ENCODE measurements around the gene C4orf36. TPM values are rescaled to one million over a fixed set of nuclear protein-coding genes. Genes with fewer than 3 reads are reported as not detected.

C4orf36 gene
- total and polyA plus RNA-seq, 2 donors (not counting 1 experiment from before 2014, with no cell fraction given) = 0.24 TPM; not detected in 1

- ATAC-seq (ENCODE audit: low read depth) (no peak), DNase-seq (no peak)
- H3K9ac ChIP-seq (ENCODE audit: low read length) = no peak overlapping the region
- no peak overlapping the region for H3K27ac ChIP-seq (ENCODE audit: low read length in 2 of 2)
- H3K79me2 ChIP-seq (ENCODE audit: control insufficient read depth, insufficient read depth, low read length) = no peaks in the 10 kb centered on the region
- POLR2A ChIA-PET = no interaction called here
- peaks cover 4% of the 10 kb centered on the region for H3K27me3 Mint-ChIP-seq
- H3K4me3 ChIP-seq (ENCODE audit: control extremely low read depth in 1 of 5, extremely low read depth in 1 of 5, insufficient read depth in 1 of 5, low read depth in 2 of 5, low read length in 4 of 5) = no peak overlapping the region
- WGBS (ENCODE audit: insufficient coverage) = 80% methylated on average over 1 of the region's 3 CpGs
- no peaks in the 10 kb centered on the region for H3K36me3 ChIP-seq (replicated peaks in 1 of 2; ENCODE audit: control extremely low read depth in 1 of 2, control insufficient read depth in 1 of 2, extremely low read depth in 1 of 2, insufficient read depth in 2 of 2, low read length in 1 of 2)
- CTCF ChIA-PET = interaction anchor here (1.1 to 1.3 kb wide), 2 partner anchors 9 to 406 kb away, joined by 3 read pairs; partner anchors contain the start of gene C4orf36
- no peak overlapping the region for H3K27ac Mint-ChIP-seq
- intact Hi-C loops (cut with micrococcal nuclease) = no loop called here
- no peak overlapping the region for H3K4me3 Mint-ChIP-seq
- H2AFZ ChIP-seq (ENCODE audit: insufficient read depth, low read depth, low read length, poor library complexity, severe bottlenecking) = no peak overlapping the region
- no peak overlapping the region for H3K4me2 ChIP-seq (replicated peaks; ENCODE audit: low read depth, low read length, poor library complexity, severe bottlenecking)
- H3K9me3 ChIP-seq (ENCODE audit: control extremely low read depth in 1 of 3, control insufficient read depth in 2 of 3, insufficient read depth in 1 of 3, low read length in 2 of 3) = no peaks in the 10 kb centered on the region
- no peaks in the 10 kb centered on the region for H3K4me1 Mint-ChIP-seq
- peaks cover 0 to 4% (median 0%) of the 10 kb centered on the region in 4 experiments for H3K27me3 ChIP-seq (replicated peaks in 1 of 4; ENCODE audit: control extremely low read depth in 1 of 4, control insufficient read depth in 3 of 4, insufficient read depth in 4 of 4, low read length in 3 of 4)
- H3K9me3 Mint-ChIP-seq (ENCODE audit: insufficient read depth) = no peaks in the 10 kb centered on the region
- TF ChIP-seq EZH2 (IDR thresholded peaks at IDR 0.05; ENCODE audit: borderline replicate concordance, insufficient read depth, low read depth, low read length, poor library complexity, severe bottlenecking) = no peak
- TF ChIP-seq CTCF (IDR thresholded peaks at IDR 0.05) = no peak
- H3K4me1 ChIP-seq (ENCODE audit: control insufficient read depth in 2 of 2, insufficient read depth in 2 of 2, low read length in 2 of 2) = peaks cover 2 to 5% of the 10 kb centered on the region in 2 donors
- no peaks in the 10 kb centered on the region for H4K20me1 ChIP-seq (ENCODE audit: control insufficient read depth, insufficient read depth, low read length, poor library complexity, severe bottlenecking)
These were observed 9.6 kb upstream of the C4orf36 start for GRCh38 chr4:86901864-86902263.

GRCh38 chr4:86898562-86898961 lies 6.3 kb upstream of the C4orf36 start:
- POLR2A ChIA-PET = no interaction called here
- Mint-ChIP-seq H3K4me3 (no peak overlapping the region), H3K9me3 (ENCODE audit: insufficient read depth) (no peaks in the 10 kb centered on the region), H3K27ac (no peak overlapping the region), H3K4me1 (no peaks in the 10 kb centered on the region), H3K27me3 (peaks cover 3% of the 10 kb centered on the region)
- Histone ChIP-seq H3K27me3 (replicated peaks in 1 of 4; ENCODE audit: control extremely low read depth in 1 of 4, control insufficient read depth in 3 of 4, insufficient read depth in 4 of 4, low read length in 3 of 4) (peaks cover 0 to 2% (median 0%) of the 10 kb centered on the region in 4 experiments), H3K36me3 (replicated peaks in 1 of 2; ENCODE audit: control extremely low read depth in 1 of 2, control insufficient read depth in 1 of 2, extremely low read depth in 1 of 2, insufficient read depth in 2 of 2, low read length in 1 of 2) (no peaks in the 10 kb centered on the region), H3K4me1 (ENCODE audit: control insufficient read depth in 2 of 2, insufficient read depth in 2 of 2, low read length in 2 of 2) (no peaks in the 10 kb centered on the region), H3K4me3 (ENCODE audit: control extremely low read depth in 1 of 5, extremely low read depth in 1 of 5, insufficient read depth in 1 of 5, low read depth in 2 of 5, low read length in 4 of 5) (no peak overlapping the region), H3K79me2 (ENCODE audit: control insufficient read depth, insufficient read depth, low read length) (no peaks in the 10 kb centered on the region), H4K20me1 (ENCODE audit: control insufficient read depth, insufficient read depth, low read length, poor library complexity, severe bottlenecking) (no peaks in the 10 kb centered on the region), H3K4me2 (replicated peaks; ENCODE audit: low read depth, low read length, poor library complexity, severe bottlenecking) (no peak overlapping the region), H3K27ac (ENCODE audit: low read length in 2 of 2) (no peak overlapping the region), H2AFZ (ENCODE audit: insufficient read depth, low read depth, low read length, poor library complexity, severe bottlenecking) (no peak overlapping the region), H3K9ac (ENCODE audit: low read length) (no peak overlapping the region), H3K9me3 (ENCODE audit: control extremely low read depth in 1 of 3, control insufficient read depth in 2 of 3, insufficient read depth in 1 of 3, low read length in 2 of 3) (no peaks in the 10 kb centered on the region)
- CTCF ChIA-PET = interaction anchor here (3.1 kb wide), 1 partner anchor 401 kb away, joined by 11 read pairs; no protein-coding TSS in a partner anchor
- WGBS (ENCODE audit: insufficient coverage) = 80% methylated on average over 1 of the region's 4 CpGs
- intact Hi-C loops (cut with micrococcal nuclease) = loop anchor here (5.0 kb wide), 1 partner anchor 1816 kb away; no protein-coding TSS in a partner anchor
- DNase-seq (no peak), ATAC-seq (ENCODE audit: low read depth) (no peak)
- TF ChIP-seq EZH2 (IDR thresholded peaks at IDR 0.05; ENCODE audit: borderline replicate concordance, insufficient read depth, low read depth, low read length, poor library complexity, severe bottlenecking) = no peak
- no peak for TF ChIP-seq CTCF (IDR thresholded peaks at IDR 0.05)
